H1 (cell line): ENCODE results near the gene LMX1A. TPM values are rescaled to one million over a fixed set of nuclear protein-coding genes. Genes with fewer than 3 reads are reported as not detected.

Experiments used
- CTCF ChIA-PET: fragments of 300-600 bp; sonication (Branson Sonifier 250); formaldehyde crosslinking; loops from one replicate; lab custom pipeline; 2021; ENCODE audit not compliant: partially characterized antibody; lab: Charles Lee
- POLR2A ChIA-PET: fragments of 300-600 bp; sonication (Branson Sonifier 250); formaldehyde crosslinking; loops from one replicate; lab custom pipeline; 2021; ENCODE audit warnings: inconsistent platforms; ENCODE audit not compliant: partially characterized antibody; lab: Charles Lee
- DNase-seq, 2 experiments: peaks; one replicate each; pipeline versions ENCODE4 v3.0.0 to v3.0.0-alpha.2; 2010 to 2022; ENCODE audit warnings: low spot score in 2 of 2, low read depth in 1 of 2, mixed read lengths in 1 of 2
- FAIRE-seq: peaks from 2 replicates; lab custom pipeline; 2011; peaks lifted over from hg19 to GRCh38; lab: Jason Lieb, UNC
- H2AFZ ChIP-seq: 2 replicates; pipeline ENCODE4 v1.8.1; 2012; ENCODE audit warnings: low read length, inconsistent platforms
- H2AK5ac ChIP-seq: 2 replicates; pipeline ENCODE4 v1.6.1; 2013; ENCODE audit warnings: low read depth, low read length
- H2BK120ac ChIP-seq: replicated peaks from 2 replicates; pipeline ENCODE3; 2013; ENCODE audit warnings: low read depth, low read length, inconsistent platforms
- H2BK12ac ChIP-seq: 2 replicates; pipeline ENCODE4 v1.6.1; 2013; ENCODE audit warnings: low read depth, low read length
- H2BK15ac ChIP-seq: 2 replicates; pipeline ENCODE4 v1.6.1; 2013; ENCODE audit warnings: low read length
- H2BK20ac ChIP-seq: 2 replicates; pipeline ENCODE4 v1.6.1; 2013; ENCODE audit warnings: low read length
- H2BK5ac ChIP-seq: 2 replicates; pipeline ENCODE4 v1.6.1; 2013; ENCODE audit warnings: low read depth, low read length
- H3K14ac ChIP-seq: 2 replicates; pipeline ENCODE4 v1.6.1; 2013; ENCODE audit warnings: inconsistent platforms; ENCODE audit not compliant: insufficient read length
- H3K18ac ChIP-seq: 2 replicates; pipeline ENCODE4 v1.6.1; 2013; ENCODE audit warnings: low read length; ENCODE audit errors: extremely low read depth
- H3K23ac ChIP-seq: 2 replicates; pipeline ENCODE4 v1.6.1; 2013; ENCODE audit warnings: inconsistent platforms; ENCODE audit not compliant: insufficient read length
- H3K23me2 ChIP-seq: 2 replicates; pipeline ENCODE4 v1.6.1; 2013; ENCODE audit warnings: low read depth, low read length
- H3K27ac ChIP-seq: 2 replicates; pipeline ENCODE4 v1.6.1; 2011; ENCODE audit warnings: low read depth, low read length, inconsistent platforms
- H3K27me3 ChIP-seq, 4 experiments: replicated peaks in 1 of 4; 1 replicate in 1 of 4; 2 replicates in 3 of 4; pipeline versions ENCODE4 v1.6.1 to v1.8.1; 2011 to 2013; ENCODE audit warnings: low read length in 3 of 4, mild to moderate bottlenecking in 3 of 4, inconsistent platforms in 2 of 4, mixed read lengths in 2 of 4, moderate library complexity in 1 of 4; ENCODE audit not compliant: control insufficient read depth in 3 of 4, insufficient read depth in 3 of 4; ENCODE audit errors: extremely low read depth in 1 of 4
- H3K36me3 ChIP-seq, 4 experiments: 2 replicates each; pipeline versions ENCODE4 v1.6.1 to v1.8.1; 2011 to 2013; ENCODE audit warnings: mild to moderate bottlenecking in 4 of 4, low read length in 3 of 4, moderate library complexity in 2 of 4, control low read depth in 1 of 4, inconsistent platforms in 1 of 4; ENCODE audit not compliant: insufficient read depth in 4 of 4, control insufficient read depth in 2 of 4
- H3K4ac ChIP-seq: replicated peaks from 2 replicates; pipeline ENCODE3; 2013; ENCODE audit warnings: low read length, low read depth, mixed read lengths, inconsistent platforms; ENCODE audit not compliant: insufficient read length
- H3K4me1 ChIP-seq, 4 experiments: replicated peaks in 1 of 4; 1 replicate in 1 of 4; 2 replicates in 3 of 4; pipeline versions ENCODE4 v1.6.1 to v1.8.1; 2011 to 2013; ENCODE audit warnings: low read length in 3 of 4, inconsistent platforms in 2 of 4, mixed read lengths in 1 of 4; ENCODE audit not compliant: insufficient read depth in 4 of 4, control insufficient read depth in 3 of 4
- H3K4me2 ChIP-seq, 2 experiments: 2 replicates each; pipeline versions ENCODE4 v1.6.1 to v1.8.1; 2011 to 2013; ENCODE audit warnings: low read depth in 2 of 2, low read length in 2 of 2, control low read depth in 1 of 2, inconsistent platforms in 1 of 2, mild to moderate bottlenecking in 1 of 2; ENCODE audit not compliant: insufficient read depth in 1 of 2
- H3K4me3 ChIP-seq, 4 experiments: fragments of 200-600, 300-600 bp in 1 of 4; sonication (generic), shearing (Covaris generic), sonication (Bioruptor Twin) in 1 of 4; 2 replicates each; pipeline versions ENCODE4 v1.5.1 to v1.8.1; 2011 to 2016; ENCODE audit warnings: low read length in 4 of 4, low read depth in 3 of 4, control low read depth in 2 of 4, inconsistent platforms in 2 of 4, mild to moderate bottlenecking in 2 of 4, mixed read lengths in 1 of 4, moderate library complexity in 1 of 4; ENCODE audit not compliant: insufficient read depth in 2 of 4; ENCODE audit errors: extremely low read depth in 1 of 4
- H3K56ac ChIP-seq: replicated peaks from 2 replicates; pipeline ENCODE3; 2013; ENCODE audit warnings: low read depth, mild to moderate bottlenecking, mixed read lengths, low read length, inconsistent platforms; ENCODE audit not compliant: insufficient read length
- H3K79me1 ChIP-seq: 2 replicates; pipeline ENCODE4 v1.6.1; 2013; ENCODE audit warnings: low read depth, low read length, control low read depth
- H3K79me2 ChIP-seq, 2 experiments: 2 replicates each; pipeline versions ENCODE4 v1.6.1 to v1.8.1; 2012 to 2013; ENCODE audit warnings: low read length in 2 of 2, mild to moderate bottlenecking in 2 of 2, inconsistent platforms in 1 of 2; ENCODE audit not compliant: insufficient read depth in 2 of 2, control insufficient read depth in 1 of 2
- H3K9ac ChIP-seq, 4 experiments: replicated peaks in 1 of 4; 1 replicate in 1 of 4; 2 replicates in 3 of 4; pipeline versions ENCODE4 v1.6.1 to v1.8.1; 2011 to 2013; ENCODE audit warnings: low read depth in 3 of 4, low read length in 3 of 4, control low read depth in 2 of 4, mild to moderate bottlenecking in 2 of 4, moderate library complexity in 2 of 4, inconsistent platforms in 1 of 4; ENCODE audit errors: extremely low read depth in 1 of 4
- H3K9me3 ChIP-seq, 2 experiments: 2 replicates each; pipeline versions ENCODE4 v1.6.1 to v1.8.1; 2012 to 2013; ENCODE audit warnings: mild to moderate bottlenecking in 2 of 2, moderate library complexity in 2 of 2, control low read depth in 1 of 2, inconsistent platforms in 1 of 2, low read depth in 1 of 2, low read length in 1 of 2, mixed read lengths in 1 of 2; ENCODE audit not compliant: insufficient read depth in 2 of 2
- H4K20me1 ChIP-seq, 2 experiments: replicated peaks in 1 of 2; 2 replicates each; pipeline versions ENCODE3 to v1.8.1; 2011 to 2013; ENCODE audit warnings: inconsistent platforms in 2 of 2, low read length in 2 of 2, mild to moderate bottlenecking in 1 of 2; ENCODE audit not compliant: insufficient read depth in 2 of 2, control insufficient read depth in 1 of 2
- H4K5ac ChIP-seq: 2 replicates; pipeline ENCODE4 v1.6.1; 2013; ENCODE audit warnings: low read length, low read depth, mixed read lengths, inconsistent platforms; ENCODE audit not compliant: insufficient read length
- H4K8ac ChIP-seq: 2 replicates; pipeline ENCODE4 v1.8.0; 2013; ENCODE audit warnings: mild to moderate bottlenecking, moderate library complexity, low read length, inconsistent platforms; ENCODE audit not compliant: insufficient read depth; ENCODE audit errors: extremely low read depth
- H4K91ac ChIP-seq: replicated peaks from 2 replicates; pipeline ENCODE3; 2013; ENCODE audit warnings: low read length, mixed read lengths, inconsistent platforms; ENCODE audit not compliant: insufficient read length
- CEBPB ChIP-seq: IDR thresholded peaks from 2 replicates; pipeline ENCODE4 v1.6.1; 2012; ENCODE audit warnings: low read depth, low read length
- CHD2 ChIP-seq: IDR thresholded peaks from 2 replicates; pipeline ENCODE4 v1.6.1; 2012; ENCODE audit warnings: low read length, improper control_type of control experiment
- GABPA ChIP-seq: IDR thresholded peaks from 2 replicates; pipeline ENCODE4 v1.6.1; 2011; ENCODE audit warnings: mild to moderate bottlenecking, low read length, moderate library complexity, borderline replicate concordance; ENCODE audit not compliant: insufficient read depth
- HDAC2 ChIP-seq, 2 experiments: fragments of 300-600 bp in 1 of 2; sonication (generic) in 1 of 2; IDR thresholded peaks; 2 replicates each; pipeline ENCODE4 v1.6.1; 2011 to 2012; ENCODE audit warnings: low read depth in 2 of 2, low read length in 2 of 2, mild to moderate bottlenecking in 2 of 2, moderate library complexity in 2 of 2, borderline replicate concordance in 1 of 2, inconsistent platforms in 1 of 2
- SP1 ChIP-seq: IDR thresholded peaks from 2 replicates; pipeline ENCODE4 v1.6.1; 2011; ENCODE audit warnings: low read depth, low read length
- TEAD4 ChIP-seq: IDR thresholded peaks from 2 replicates; pipeline ENCODE4 v1.6.1; 2012; ENCODE audit warnings: low read depth, low read length, inconsistent platforms, mixed read lengths
- WGBS, 2 experiments: shearing (Covaris generic) in 1 of 2; methylation state at CpG; one replicate each; pipeline versions ENCODE4 v1.1.6 to v1.1.7; 2013 to 2015; ENCODE audit warnings: low lambda C conversion rate in 2 of 2, mixed read lengths in 2 of 2, inconsistent platforms in 1 of 2, low coverage in 1 of 2, missing lambda C conversion rate in 1 of 2; ENCODE audit not compliant: insufficient replicate concordance in 2 of 2, insufficient coverage in 1 of 2, insufficient read length in 1 of 2; ENCODE audit errors: extremely low coverage in 1 of 2, missing lambda C conversion rate in 1 of 2; 5-methylcytosine and 5-hydroxymethylcytosine counted together
- polyA plus RNA-seq, 7 experiments: library from polyadenylated mRNA; depleted of rRNA in 3 of 7; stranded (reverse) in 5 of 7; unstranded in 2 of 7; fragments of >200 nt in 5 of 7; fragments of 200-250 nt in 2 of 7; gene quantifications; 1 replicate in 5 of 7; 2 replicates in 1 of 7; 4 replicates in 1 of 7; pipeline versions ENCODE4 v1.2.1 to v1.2.3, GENCODE V29; 2011 to 2013; ENCODE audit warnings: missing spikeins in 2 of 7, mixed read lengths in 2 of 7
- total RNA-seq: library from RNA; stranded (reverse); fragmentation: NEBNext Ultra II Directional; extraction: Animal tissue kit (Norgen Biotek cat#: 25700); gene quantifications from 2 replicates; pipeline ENCODE4 v1.2.1, GENCODE V29; 2021
- TF ChIP-seq, protein P1 (sequence below), 3 experiments: IDR thresholded peaks; 1 replicate in 2 of 3; 2 replicates in 1 of 3; pipeline versions ENCODE4 v1.5.1 to v1.6.1; 2011; ENCODE audit warnings: low read length in 3 of 3, mild to moderate bottlenecking in 3 of 3, inconsistent platforms in 2 of 3, low read depth in 1 of 3, moderate library complexity in 1 of 3; ENCODE audit not compliant: insufficient read depth in 1 of 3; ENCODE audit errors: control extremely low read depth in 1 of 3

The LMX1A gene
- total and polyA plus RNA-seq, 2 of the 8 experiments (the other 6 are each of a cell fraction or from before 2014, with no cell fraction given): not detected

DNA sequence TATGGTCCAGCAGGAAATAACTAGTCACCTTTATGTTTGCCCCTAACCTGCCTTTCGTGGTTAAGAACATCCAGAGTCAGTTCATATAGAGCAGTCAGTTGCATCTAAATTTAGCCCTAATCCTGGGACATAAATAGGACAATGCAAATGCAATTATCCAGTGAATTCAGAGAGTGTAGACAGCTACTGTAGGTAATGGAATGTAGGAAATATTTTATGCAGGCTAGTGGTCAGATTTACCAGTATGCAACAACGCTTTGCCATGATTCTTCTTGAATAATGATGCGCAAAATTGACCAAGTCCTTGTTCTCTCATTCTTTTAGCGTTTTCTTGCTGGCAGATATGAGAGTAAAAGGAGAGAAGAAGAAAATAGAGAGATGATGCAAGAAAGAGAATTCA, 165.4 kb downstream of the LMX1A start:
- H3K27ac ChIP-seq: no peak overlapping the region
- CTCF ChIA-PET: interaction anchor here (0.7 to 1.2 kb wide), 2 partner anchors 20 to 45 kb away, joined by 3 read pairs; no protein-coding TSS in a partner anchor
- no peak overlapping the region for H3K56ac ChIP-seq
- FAIRE-seq (no peak), DNase-seq (no peak)
- no peak overlapping the region for H2BK15ac ChIP-seq
- H4K91ac ChIP-seq: no peak overlapping the region
- H3K23ac ChIP-seq: no peak overlapping the region
- no peaks in the 10 kb centered on the region; the same call in 1 of the 2 replicates for H3K23me2 ChIP-seq
- no peak overlapping the region for H2BK12ac ChIP-seq
- H3K18ac ChIP-seq: no peak overlapping the region
- no peak overlapping the region for H3K9ac ChIP-seq
- no peak overlapping the region for H2BK20ac ChIP-seq
- H3K4me1 ChIP-seq: no peaks in the 10 kb centered on the region
- H3K9me3 ChIP-seq: no peaks in the 10 kb centered on the region
- H4K20me1 ChIP-seq: no peaks in the 10 kb centered on the region
- H2AK5ac ChIP-seq: no peak overlapping the region
- H3K14ac ChIP-seq: no peak overlapping the region
- no peak overlapping the region for H2BK5ac ChIP-seq
- POLR2A ChIA-PET: no interaction called here
- H2AFZ ChIP-seq: no peak overlapping the region
- WGBS, 2 experiments: 73% methylated on average over 4 of the region's 4 CpGs; no CpG with 5 or more reads in 1 of the 2 experiments
- H3K4me2 ChIP-seq: no peak overlapping the region
- H3K79me1 ChIP-seq: no peaks in the 10 kb centered on the region
- no peak for TF ChIP-seq CEBPB
- TF ChIP-seq CHD2: no peak
- TF ChIP-seq GABPA: no peak
- no peak for TF ChIP-seq SP1
- no peak for TF ChIP-seq HDAC2 (IDR thresholded peaks at IDR 0.05; ENCODE audit: borderline replicate concordance in 1 of 2, low read depth in 2 of 2, low read length in 2 of 2)
- TF ChIP-seq, protein P1, sequence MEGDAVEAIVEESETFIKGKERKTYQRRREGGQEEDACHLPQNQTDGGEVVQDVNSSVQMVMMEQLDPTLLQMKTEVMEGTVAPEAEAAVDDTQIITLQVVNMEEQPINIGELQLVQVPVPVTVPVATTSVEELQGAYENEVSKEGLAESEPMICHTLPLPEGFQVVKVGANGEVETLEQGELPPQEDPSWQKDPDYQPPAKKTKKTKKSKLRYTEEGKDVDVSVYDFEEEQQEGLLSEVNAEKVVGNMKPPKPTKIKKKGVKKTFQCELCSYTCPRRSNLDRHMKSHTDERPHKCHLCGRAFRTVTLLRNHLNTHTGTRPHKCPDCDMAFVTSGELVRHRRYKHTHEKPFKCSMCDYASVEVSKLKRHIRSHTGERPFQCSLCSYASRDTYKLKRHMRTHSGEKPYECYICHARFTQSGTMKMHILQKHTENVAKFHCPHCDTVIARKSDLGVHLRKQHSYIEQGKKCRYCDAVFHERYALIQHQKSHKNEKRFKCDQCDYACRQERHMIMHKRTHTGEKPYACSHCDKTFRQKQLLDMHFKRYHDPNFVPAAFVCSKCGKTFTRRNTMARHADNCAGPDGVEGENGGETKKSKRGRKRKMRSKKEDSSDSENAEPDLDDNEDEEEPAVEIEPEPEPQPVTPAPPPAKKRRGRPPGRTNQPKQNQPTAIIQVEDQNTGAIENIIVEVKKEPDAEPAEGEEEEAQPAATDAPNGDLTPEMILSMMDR (IDR thresholded peaks at IDR 0.05; ENCODE audit: control extremely low read depth in 1 of 3, insufficient read depth in 1 of 3, low read depth in 1 of 3, low read length in 3 of 3): no peak
- no peak for TF ChIP-seq TEAD4
- no peak overlapping the region for H3K4me3 ChIP-seq
- no peaks in the 10 kb centered on the region for H3K27me3 ChIP-seq
- H3K36me3 ChIP-seq: no peaks in the 10 kb centered on the region
- no peak overlapping the region for H4K8ac ChIP-seq
- H3K4ac ChIP-seq: no peak overlapping the region
- no peak overlapping the region for H4K5ac ChIP-seq
- H3K79me2 ChIP-seq: no peaks in the 10 kb centered on the region
- H2BK120ac ChIP-seq: no peak overlapping the region
